Thoracic aorta (tissue), 2 donors: ENCODE measurements around the gene EPYC. TPM values are rescaled to one million over a fixed set of nuclear protein-coding genes. Genes with fewer than 3 reads are reported as not detected.
A peak's percentile ranks its signal among the peaks of the same experiment; 100 is the strongest.

Experiments
- ATAC-seq: fragments of 150-250 bp; one replicate; pipeline ENCODE4 v1.8.0; 2017; ENCODE audit warnings: low read depth; ENCODE audit not compliant: insufficient number of reproducible peaks, low FRiP score
- DNase-seq: peaks from one replicate; pipeline ENCODE4 v3.0.0-alpha.2; 2020; ENCODE audit warnings: low spot score
- H3K27ac ChIP-seq, 2 donors: fragments of 200-600 bp; sonication (generic); 1 replicate in 1 of 2; 2 replicates in 1 of 2; pipeline ENCODE4 v1.5.1; 2016; ENCODE audit warnings: mild to moderate bottlenecking in 2 of 2, moderate library complexity in 2 of 2
- H3K27me3 ChIP-seq: fragments of 200-600 bp; sonication (generic); replicated peaks from 2 replicates; pipeline ENCODE4 v1.6.0; 2016; ENCODE audit warnings: mild to moderate bottlenecking; ENCODE audit not compliant: insufficient read depth
- H3K36me3 ChIP-seq: fragments of 200-600 bp; sonication (generic); one replicate; pipeline ENCODE4 v1.5.1; 2016
- H3K4me1 ChIP-seq, 2 donors: fragments of 200-600 bp; sonication (generic); 1 replicate in 1 of 2; 2 replicates in 1 of 2; pipeline versions ENCODE4 v1.5.1 to v1.6.0; 2016; ENCODE audit warnings: low read depth in 2 of 2, mild to moderate bottlenecking in 1 of 2; ENCODE audit not compliant: control insufficient read depth in 1 of 2
- H3K4me3 ChIP-seq: fragments of 200-600 bp; sonication (generic); 2 replicates; pipeline ENCODE4 v1.5.1; 2016; ENCODE audit warnings: mild to moderate bottlenecking
- H3K9me3 ChIP-seq: fragments of 200-600 bp; sonication (generic); 2 replicates; pipeline ENCODE4 v1.5.1; 2016
- CTCF ChIP-seq: fragments of 200-600 bp; sonication (generic); IDR thresholded peaks from one replicate; pipeline ENCODE4 v1.5.1; 2019; ENCODE audit warnings: antibody characterized with exemption
- total RNA-seq, 2 donors: library from RNA; depleted of rRNA; stranded (reverse); fragments of >200 nt; gene quantifications; one replicate each; pipeline versions ENCODE4 v1.1.0 to v1.2.3, GENCODE V29; 2016

Gene EPYC
- total RNA-seq, 2 donors from 2014 or later: not detected

- DNase-seq (no peak), ATAC-seq (no peak)
- Histone ChIP-seq H3K4me3 (no peak overlapping the region), H3K4me1 (no peaks in the 10 kb centered on the region), H3K9me3 (no peaks in the 10 kb centered on the region), H3K27me3 (no peaks in the 10 kb centered on the region), H3K36me3 (no peaks in the 10 kb centered on the region), H3K27ac (no peak overlapping the region)
- TF ChIP-seq CTCF: no peak
These were observed 68.4 kb downstream of the EPYC start for GRCh38 chr12:90936230-90937005.

- no peak for DNase-seq
- TF ChIP-seq CTCF: no peak
- no peak for ATAC-seq
These were observed 79.2 kb downstream of the EPYC start for GRCh38 chr12:90925562-90925961.

GRCh38 chr12:90924406-90924805 lies 80.4 kb downstream of the EPYC start:
- no peak for ATAC-seq

More at GRCh38 chr12:90925562-90925961, 79.2 kb downstream of the EPYC start:
- H3K27me3 ChIP-seq: no peaks in the 10 kb centered on the region
- H3K9me3 ChIP-seq: peaks cover 3% of the 10 kb centered on the region
- H3K27ac ChIP-seq: no peak overlapping the region
- no peaks in the 10 kb centered on the region for H3K36me3 ChIP-seq
- H3K4me3 ChIP-seq: no peak overlapping the region
- H3K4me1 ChIP-seq: peaks cover 13 to 18% of the 10 kb centered on the region in 2 donors

GRCh38 chr12:90922145-90922627 lies 82.6 kb downstream of the EPYC start:
- no peaks in the 10 kb centered on the region for H3K9me3 ChIP-seq
- no peak for ATAC-seq
- no peak for TF ChIP-seq CTCF

More at GRCh38 chr12:90924406-90924805, 80.4 kb downstream of the EPYC start:
- Histone ChIP-seq H3K4me1 (peaks cover 13 to 18% of the 10 kb centered on the region in 2 donors), H3K27me3 (no peaks in the 10 kb centered on the region), H3K4me3 (no peak overlapping the region), H3K36me3 (no peaks in the 10 kb centered on the region), H3K9me3 (peaks cover 3% of the 10 kb centered on the region), H3K27ac (no peak overlapping the region)
- no peak for TF ChIP-seq CTCF
- no peak for DNase-seq

GRCh38 chr12:90921536-90921935 lies 83.2 kb downstream of the EPYC start:
- TF ChIP-seq CTCF: no peak
- Histone ChIP-seq H3K9me3 (no peaks in the 10 kb centered on the region), H3K36me3 (no peaks in the 10 kb centered on the region), H3K27me3 (no peaks in the 10 kb centered on the region), H3K4me3 (no peak overlapping the region), H3K27ac (no peak overlapping the region), H3K4me1 (peaks cover 13 to 18% of the 10 kb centered on the region in 2 donors)
- ATAC-seq (no peak), DNase-seq (no peak)

More at GRCh38 chr12:90922145-90922627, 82.6 kb downstream of the EPYC start:
- Histone ChIP-seq H3K4me1 (peaks cover 13 to 18% of the 10 kb centered on the region in 2 donors), H3K36me3 (no peaks in the 10 kb centered on the region), H3K27me3 (no peaks in the 10 kb centered on the region), H3K4me3 (no peak overlapping the region), H3K27ac (peak overlapping the region in 1 of 2 donors; percentile 26)
- DNase-seq: no peak
